Panc1 (cell line): Measurements from ENCODE around the gene SLCO4A1. TPM values are rescaled to one million over a fixed set of nuclear protein-coding genes. Genes with fewer than 3 reads are reported as not detected.

Source experiments
- ATAC-seq: fragments of 200-7000 bp; cut with Tn5 transposase; 2 replicates; pipeline ENCODE4 v1.9.1; 2020; ENCODE audit warnings: mild to moderate bottlenecking, moderate library complexity
- BruUV-seq: library from RNA; stranded (reverse); fragments of 400-500 nt; replicated peaks from 2 replicates; lab custom pipeline; 2021; lab: Mats Ljungman, UMichigan
- CTCF ChIA-PET: fragments of 300-600 bp; sonication (Branson Sonifier 250); formaldehyde crosslinking; loops from one replicate; lab custom pipeline; 2022; ENCODE audit warnings: antibody characterized with exemption; lab: Charles Lee
- POLR2A ChIA-PET: fragments of 300-600 bp; sonication (Branson Sonifier 250); formaldehyde crosslinking; loops from one replicate; lab custom pipeline; 2022; ENCODE audit warnings: antibody characterized with exemption; lab: Charles Lee
- DNase-seq: peaks from one replicate; pipeline ENCODE4 v3.0.0-alpha.2; 2010; ENCODE audit warnings: low read depth, low spot score
- H3K27ac ChIP-seq: 2 replicates; pipeline ENCODE4 v1.5.1; 2011; ENCODE audit warnings: mild to moderate bottlenecking, low read length, inconsistent platforms
- H3K27me3 ChIP-seq: fragments of 200-500 bp; sonication (Bioruptor generic); 2 replicates; pipeline ENCODE4 v1.6.0; 2014; ENCODE audit warnings: low read length, inconsistent platforms; ENCODE audit not compliant: control insufficient read depth, insufficient read depth
- H3K36me3 ChIP-seq: fragments of 200-500 bp; sonication (Bioruptor generic); 2 replicates; pipeline ENCODE4 v1.5.1; 2014; ENCODE audit warnings: inconsistent platforms, mild to moderate bottlenecking, low read length, moderate library complexity; ENCODE audit not compliant: control insufficient read depth, insufficient read depth
- H3K4me1 ChIP-seq: 2 replicates; pipeline ENCODE4 v1.5.1; 2011; ENCODE audit warnings: inconsistent platforms, mild to moderate bottlenecking, low read length, moderate library complexity; ENCODE audit not compliant: control insufficient read depth, insufficient read depth
- H3K4me3 ChIP-seq, 2 experiments: 2 replicates each; pipeline ENCODE4 v1.5.1; 2011 to 2012; ENCODE audit warnings: low read depth in 2 of 2, low read length in 2 of 2, mild to moderate bottlenecking in 2 of 2, inconsistent platforms in 1 of 2, moderate library complexity in 1 of 2
- H3K9me3 ChIP-seq: fragments of 200-500 bp; sonication (Bioruptor generic); 2 replicates; pipeline ENCODE4 v1.5.1; 2014; ENCODE audit warnings: low read depth, mild to moderate bottlenecking, inconsistent platforms, low read length, moderate library complexity; ENCODE audit not compliant: control insufficient read depth, insufficient read depth
- POLR2AphosphoS5 ChIP-seq: IDR thresholded peaks from 2 replicates; pipeline ENCODE4 v1.6.1; 2012; ENCODE audit warnings: mild to moderate bottlenecking, low read depth, low read length, moderate library complexity
- SIN3A ChIP-seq: IDR thresholded peaks from 2 replicates; pipeline ENCODE4 v1.6.1; 2012; ENCODE audit warnings: low read depth, mild to moderate bottlenecking, low read length, moderate library complexity, borderline replicate concordance; ENCODE audit not compliant: insufficient read depth
- TCF7L2 ChIP-seq: IDR thresholded peaks from 2 replicates; pipeline ENCODE4 v1.6.1; 2011; ENCODE audit warnings: mild to moderate bottlenecking, low read depth, low read length, inconsistent platforms
- in situ Hi-C: cut with HindIII; loops from 2 replicates; pipeline ENCODE4 v1.10.0; 2016; ENCODE audit warnings: low sequenced_read_pairs, low pct_unique_long_range_greater_than_20kb
- intact Hi-C: fragments of 100-400 bp; cut with micrococcal nuclease; formaldehyde crosslinking; loops from one replicate; pipeline ENCODE4 v1.10.0; 2022; ENCODE audit not compliant: unreplicated experiment
- total RNA-seq: library from RNA; stranded (reverse); gene quantifications from one replicate; pipeline ENCODE4 v1.2.1, GENCODE V29; 2021; ENCODE audit not compliant: unreplicated experiment
- TF ChIP-seq, protein P1 (sequence below), 2 experiments: IDR thresholded peaks; 2 replicates each; pipeline ENCODE4 v1.6.1; 2011 to 2012; ENCODE audit warnings: low read depth in 2 of 2, control low read depth in 1 of 2, low read length in 1 of 2, mild to moderate bottlenecking in 1 of 2, moderate library complexity in 1 of 2; ENCODE audit not compliant: insufficient read depth in 1 of 2
- TF ChIP-seq, protein P2 (sequence below): fragments of 450-650 bp; IDR thresholded peaks from 2 replicates; pipeline ENCODE4 v1.5.1; 2017; ENCODE audit warnings: mild to moderate bottlenecking

The SLCO4A1 gene
- total RNA-seq, 1 experiment from 2014 or later: 167 TPM

- H3K27ac ChIP-seq: peak overlapping the region; percentile 91; the same call in 1 of the 2 replicates
- POLR2A ChIA-PET: no interaction called here
- no peaks in the 10 kb centered on the region for H3K36me3 ChIP-seq
- in situ Hi-C loops: no loop called here
- H3K4me1 ChIP-seq: peaks cover 60% of the 10 kb centered on the region
- H3K27me3 ChIP-seq: no peaks in the 10 kb centered on the region
- H3K4me3 ChIP-seq: no peak overlapping the region
- intact Hi-C loops: loop anchor here (5.0 kb wide), 1 partner anchor 35 kb away; no protein-coding TSS in a partner anchor
- CTCF ChIA-PET: no interaction called here
- no TSS peak for BruUV-seq
- no peaks in the 10 kb centered on the region for H3K9me3 ChIP-seq
- DNase-seq: no peak
- ATAC-seq: no peak
- TF ChIP-seq, protein P1, sequence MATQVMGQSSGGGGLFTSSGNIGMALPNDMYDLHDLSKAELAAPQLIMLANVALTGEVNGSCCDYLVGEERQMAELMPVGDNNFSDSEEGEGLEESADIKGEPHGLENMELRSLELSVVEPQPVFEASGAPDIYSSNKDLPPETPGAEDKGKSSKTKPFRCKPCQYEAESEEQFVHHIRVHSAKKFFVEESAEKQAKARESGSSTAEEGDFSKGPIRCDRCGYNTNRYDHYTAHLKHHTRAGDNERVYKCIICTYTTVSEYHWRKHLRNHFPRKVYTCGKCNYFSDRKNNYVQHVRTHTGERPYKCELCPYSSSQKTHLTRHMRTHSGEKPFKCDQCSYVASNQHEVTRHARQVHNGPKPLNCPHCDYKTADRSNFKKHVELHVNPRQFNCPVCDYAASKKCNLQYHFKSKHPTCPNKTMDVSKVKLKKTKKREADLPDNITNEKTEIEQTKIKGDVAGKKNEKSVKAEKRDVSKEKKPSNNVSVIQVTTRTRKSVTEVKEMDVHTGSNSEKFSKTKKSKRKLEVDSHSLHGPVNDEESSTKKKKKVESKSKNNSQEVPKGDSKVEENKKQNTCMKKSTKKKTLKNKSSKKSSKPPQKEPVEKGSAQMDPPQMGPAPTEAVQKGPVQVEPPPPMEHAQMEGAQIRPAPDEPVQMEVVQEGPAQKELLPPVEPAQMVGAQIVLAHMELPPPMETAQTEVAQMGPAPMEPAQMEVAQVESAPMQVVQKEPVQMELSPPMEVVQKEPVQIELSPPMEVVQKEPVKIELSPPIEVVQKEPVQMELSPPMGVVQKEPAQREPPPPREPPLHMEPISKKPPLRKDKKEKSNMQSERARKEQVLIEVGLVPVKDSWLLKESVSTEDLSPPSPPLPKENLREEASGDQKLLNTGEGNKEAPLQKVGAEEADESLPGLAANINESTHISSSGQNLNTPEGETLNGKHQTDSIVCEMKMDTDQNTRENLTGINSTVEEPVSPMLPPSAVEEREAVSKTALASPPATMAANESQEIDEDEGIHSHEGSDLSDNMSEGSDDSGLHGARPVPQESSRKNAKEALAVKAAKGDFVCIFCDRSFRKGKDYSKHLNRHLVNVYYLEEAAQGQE (IDR thresholded peaks at IDR 0.05; ENCODE audit: insufficient read depth in 1 of 2, low read depth in 2 of 2, low read length in 1 of 2): no peak
- TF ChIP-seq, protein P2, sequence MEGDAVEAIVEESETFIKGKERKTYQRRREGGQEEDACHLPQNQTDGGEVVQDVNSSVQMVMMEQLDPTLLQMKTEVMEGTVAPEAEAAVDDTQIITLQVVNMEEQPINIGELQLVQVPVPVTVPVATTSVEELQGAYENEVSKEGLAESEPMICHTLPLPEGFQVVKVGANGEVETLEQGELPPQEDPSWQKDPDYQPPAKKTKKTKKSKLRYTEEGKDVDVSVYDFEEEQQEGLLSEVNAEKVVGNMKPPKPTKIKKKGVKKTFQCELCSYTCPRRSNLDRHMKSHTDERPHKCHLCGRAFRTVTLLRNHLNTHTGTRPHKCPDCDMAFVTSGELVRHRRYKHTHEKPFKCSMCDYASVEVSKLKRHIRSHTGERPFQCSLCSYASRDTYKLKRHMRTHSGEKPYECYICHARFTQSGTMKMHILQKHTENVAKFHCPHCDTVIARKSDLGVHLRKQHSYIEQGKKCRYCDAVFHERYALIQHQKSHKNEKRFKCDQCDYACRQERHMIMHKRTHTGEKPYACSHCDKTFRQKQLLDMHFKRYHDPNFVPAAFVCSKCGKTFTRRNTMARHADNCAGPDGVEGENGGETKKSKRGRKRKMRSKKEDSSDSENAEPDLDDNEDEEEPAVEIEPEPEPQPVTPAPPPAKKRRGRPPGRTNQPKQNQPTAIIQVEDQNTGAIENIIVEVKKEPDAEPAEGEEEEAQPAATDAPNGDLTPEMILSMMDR: no peak
- TF ChIP-seq TCF7L2 (no peak), POLR2AphosphoS5 (no peak), SIN3A (no peak)
Observed at GRCh38 chr20:62702013-62702300, 59.7 kb downstream of the SLCO4A1 start.

GRCh38 chr20:62702895-62703852, 60.9 kb downstream of the SLCO4A1 start:
- BruUV-seq: no TSS peak
- ATAC-seq: peak; percentile 77
- in situ Hi-C loops: no loop called here
- Histone ChIP-seq H3K4me3 (peak overlapping the region in 1 of 2 experiments; percentile 24; a peak in 1 of 4 replicates), H3K36me3 (no peaks in the 10 kb centered on the region), H3K27me3 (no peaks in the 10 kb centered on the region), H3K9me3 (no peaks in the 10 kb centered on the region), H3K27ac (peak overlapping the region; percentile 91), H3K4me1 (peaks cover 68% of the 10 kb centered on the region)
- intact Hi-C loops: loop anchor here (5.0 kb wide), 1 partner anchor 36 kb away; no protein-coding TSS in a partner anchor
- ChIA-PET CTCF (interaction anchor here (2.2 kb wide), 1 partner anchor 87 kb away, joined by 13 read pairs; no protein-coding TSS in a partner anchor), POLR2A (no interaction called here)
- peak; percentile 86 for DNase-seq
- TF ChIP-seq TCF7L2: no peak
- TF ChIP-seq SIN3A: no peak
- TF ChIP-seq, protein P2: no peak; the same call in 1 of the 2 replicates
- peak; percentile 74; the same call in 1 of the 2 replicates for TF ChIP-seq POLR2AphosphoS5
- TF ChIP-seq, protein P1 (IDR thresholded peaks at IDR 0.05; ENCODE audit: insufficient read depth in 1 of 2, low read depth in 2 of 2, low read length in 1 of 2): no peak
